ENCODE measurements around the gene DBNL.

DBNL gene

DNA sequence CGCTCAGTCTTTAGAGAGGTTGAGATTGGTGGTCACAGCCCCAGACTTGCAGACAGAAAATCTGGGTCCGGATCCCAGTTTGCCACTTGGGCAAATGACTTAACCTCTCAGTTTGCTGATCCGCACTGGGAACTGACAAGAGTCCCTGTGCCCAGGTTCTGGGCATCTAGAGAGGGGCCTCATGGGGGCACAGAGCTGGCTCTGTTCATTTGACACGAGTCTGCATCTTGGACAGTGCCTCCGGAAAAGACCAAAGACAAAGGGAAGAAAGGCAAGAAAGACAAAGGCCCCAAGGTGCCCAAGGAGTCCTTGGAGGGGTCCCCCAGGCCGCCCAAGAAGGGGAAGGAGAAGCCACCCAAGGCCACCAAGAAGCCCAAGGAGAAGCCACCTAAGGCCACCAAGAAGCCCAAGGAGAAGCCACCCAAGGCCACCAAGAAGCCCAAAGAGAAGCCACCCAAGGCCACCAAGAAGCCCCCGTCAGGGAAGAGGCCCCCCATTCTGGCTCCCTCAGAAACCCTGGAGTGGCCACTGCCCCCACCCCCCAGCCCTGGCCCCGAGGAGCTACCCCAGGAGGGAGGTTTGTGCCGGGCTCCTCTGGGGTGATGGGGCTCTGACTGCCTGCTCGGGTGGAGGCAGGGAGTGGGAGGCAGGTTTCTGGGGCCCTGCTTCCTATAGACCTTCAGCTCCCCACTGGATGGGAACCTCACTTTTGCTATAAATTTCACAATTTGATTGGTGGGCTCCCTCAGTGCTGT lies 62.0 kb downstream of the DBNL start:
- no peak for DNase-seq (ENCODE audit: low spot score)
- TF ChIP-seq, protein P1, sequence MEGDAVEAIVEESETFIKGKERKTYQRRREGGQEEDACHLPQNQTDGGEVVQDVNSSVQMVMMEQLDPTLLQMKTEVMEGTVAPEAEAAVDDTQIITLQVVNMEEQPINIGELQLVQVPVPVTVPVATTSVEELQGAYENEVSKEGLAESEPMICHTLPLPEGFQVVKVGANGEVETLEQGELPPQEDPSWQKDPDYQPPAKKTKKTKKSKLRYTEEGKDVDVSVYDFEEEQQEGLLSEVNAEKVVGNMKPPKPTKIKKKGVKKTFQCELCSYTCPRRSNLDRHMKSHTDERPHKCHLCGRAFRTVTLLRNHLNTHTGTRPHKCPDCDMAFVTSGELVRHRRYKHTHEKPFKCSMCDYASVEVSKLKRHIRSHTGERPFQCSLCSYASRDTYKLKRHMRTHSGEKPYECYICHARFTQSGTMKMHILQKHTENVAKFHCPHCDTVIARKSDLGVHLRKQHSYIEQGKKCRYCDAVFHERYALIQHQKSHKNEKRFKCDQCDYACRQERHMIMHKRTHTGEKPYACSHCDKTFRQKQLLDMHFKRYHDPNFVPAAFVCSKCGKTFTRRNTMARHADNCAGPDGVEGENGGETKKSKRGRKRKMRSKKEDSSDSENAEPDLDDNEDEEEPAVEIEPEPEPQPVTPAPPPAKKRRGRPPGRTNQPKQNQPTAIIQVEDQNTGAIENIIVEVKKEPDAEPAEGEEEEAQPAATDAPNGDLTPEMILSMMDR (IDR thresholded peaks at IDR 0.05; ENCODE audit: extremely low read depth, missing control alignments) = no peak

DNA sequence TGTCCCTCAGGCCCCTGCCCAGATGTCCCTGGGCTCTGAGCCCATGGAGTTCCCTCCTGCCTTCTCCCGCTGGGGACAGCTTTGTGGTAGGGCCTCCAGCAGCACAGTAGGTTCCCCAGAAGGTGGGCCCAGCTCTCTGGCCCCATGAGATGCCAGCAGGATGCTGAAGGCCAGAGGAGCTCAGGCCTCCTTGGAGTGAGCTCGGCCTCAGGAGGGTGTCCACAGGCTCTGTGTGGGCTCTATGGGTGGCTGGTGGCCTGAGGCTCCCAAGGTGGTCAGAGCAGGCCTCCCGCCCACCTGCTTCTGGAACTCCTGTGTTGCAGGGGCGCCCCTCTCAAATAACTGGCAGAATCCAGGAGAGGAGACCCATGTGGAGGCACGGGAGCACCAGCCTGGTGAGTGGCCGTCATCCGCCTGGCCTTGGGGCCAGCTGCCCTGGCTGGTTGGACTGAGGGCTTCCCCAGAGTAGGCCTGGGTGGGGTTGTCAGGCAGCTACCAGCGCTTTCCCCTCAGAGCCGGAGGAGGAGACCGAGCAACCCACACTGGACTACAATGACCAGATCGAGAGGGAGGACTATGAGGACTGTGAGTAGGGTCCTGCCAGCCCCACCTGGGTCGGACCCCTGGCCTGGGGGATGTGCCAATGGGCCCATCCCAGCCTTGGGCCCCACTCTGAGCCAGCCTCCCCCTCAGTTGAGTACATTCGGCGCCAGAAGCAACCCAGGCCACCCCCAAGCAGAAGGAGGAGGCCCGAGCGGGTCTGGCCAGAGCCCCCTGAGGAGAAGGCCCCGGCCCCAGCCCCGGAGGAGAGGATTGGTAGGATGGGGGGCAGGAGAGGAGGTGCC lies 62.8 kb downstream of the DBNL start:
- TF ChIP-seq, protein P1 (IDR thresholded peaks at IDR 0.05; ENCODE audit: extremely low read depth, missing control alignments) = no peak
- DNase-seq (ENCODE audit: low spot score) = no peak

DNA sequence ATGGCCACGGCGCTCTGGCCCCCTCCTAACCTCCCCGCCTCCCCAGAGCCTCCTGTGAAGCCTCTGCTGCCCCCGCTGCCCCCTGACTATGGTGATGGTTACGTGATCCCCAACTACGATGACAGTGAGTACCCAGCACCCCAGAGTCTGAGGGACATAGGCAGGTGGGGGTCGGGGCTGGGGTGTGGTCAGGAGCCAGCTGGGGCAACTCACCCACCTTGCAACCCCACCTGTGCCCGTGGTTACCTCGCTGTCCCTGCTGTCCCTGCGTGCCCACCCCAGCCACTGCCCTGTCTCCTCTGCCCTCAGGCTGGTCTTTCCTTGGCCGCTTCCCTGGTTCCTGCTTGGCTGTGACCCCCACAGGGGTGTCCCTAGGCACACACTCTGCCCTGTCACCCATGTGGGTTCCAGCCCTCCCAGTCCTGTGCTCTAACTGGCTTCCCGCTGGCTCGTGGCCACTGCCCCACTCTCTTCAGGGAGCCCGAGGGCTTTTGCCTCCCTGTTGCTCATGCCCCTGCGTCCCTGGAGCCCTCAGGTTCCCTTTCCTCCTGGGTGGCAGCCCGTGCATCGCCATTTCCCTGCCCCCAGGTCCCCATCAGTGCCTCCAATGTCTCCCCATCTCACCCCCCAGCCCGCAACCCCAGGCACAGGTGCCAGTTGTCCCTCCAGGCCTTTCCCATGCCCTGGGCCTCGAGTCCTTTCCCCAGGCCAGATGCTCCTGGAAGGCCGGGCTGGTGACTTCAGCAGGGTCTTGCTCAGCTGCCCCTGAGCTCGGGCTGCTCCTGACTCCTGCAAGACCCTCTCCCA lies 63.7 kb downstream of the DBNL start:
- TF ChIP-seq, protein P1 (IDR thresholded peaks at IDR 0.05; ENCODE audit: extremely low read depth, missing control alignments) = no peak

DNA sequence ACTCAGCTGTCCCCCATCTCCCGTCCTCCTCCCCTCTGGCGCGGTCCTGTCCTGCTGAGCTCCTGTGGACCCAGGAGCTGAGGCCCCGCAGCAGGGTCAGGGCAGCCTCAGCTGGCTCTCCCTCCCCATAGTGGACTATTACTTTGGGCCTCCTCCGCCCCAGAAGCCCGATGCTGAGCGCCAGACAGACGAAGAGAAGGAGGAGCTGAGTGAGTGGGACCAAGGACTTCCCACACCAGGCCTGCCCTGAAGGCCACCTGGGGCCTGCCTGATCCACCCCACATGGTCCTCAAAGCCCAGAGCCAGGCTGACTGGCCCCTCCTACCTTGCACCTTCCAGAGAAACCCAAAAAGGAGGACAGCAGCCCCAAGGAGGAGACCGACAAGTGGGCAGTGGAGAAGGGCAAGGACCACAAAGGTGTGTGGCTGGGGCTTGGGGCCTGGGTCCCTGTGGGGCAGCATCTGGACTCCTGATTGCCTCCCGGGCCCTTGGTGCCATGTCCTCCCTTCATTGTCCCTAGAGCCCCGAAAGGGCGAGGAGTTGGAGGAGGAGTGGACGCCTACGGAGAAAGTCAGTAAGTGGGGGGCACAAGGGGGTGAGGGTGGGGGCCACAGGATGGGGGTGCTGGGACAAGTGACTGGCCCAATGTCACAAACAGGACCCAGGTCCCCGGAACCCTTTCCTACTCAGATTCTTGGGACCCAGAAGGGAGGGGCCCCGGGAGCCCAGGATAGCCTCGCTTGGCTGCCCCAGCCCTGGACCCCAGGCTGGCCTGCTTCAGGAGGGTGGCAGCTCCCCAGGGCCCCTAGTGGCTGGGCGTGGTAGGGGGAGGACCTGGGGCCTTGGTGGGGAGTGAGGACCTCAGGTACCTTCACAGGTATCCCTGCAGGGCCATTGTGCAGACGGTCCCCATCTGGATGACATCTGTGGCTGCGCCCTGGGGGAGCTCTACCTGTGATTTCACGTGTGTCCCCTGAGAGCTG lies 64.6 kb downstream of the DBNL start:
- TF ChIP-seq, protein P1 (IDR thresholded peaks at IDR 0.05; ENCODE audit: extremely low read depth, missing control alignments) = no peak
- DNase-seq (ENCODE audit: low spot score) = no peak

More for the DNA sequence above, 63.7 kb downstream of the DBNL start:
- no peak for DNase-seq (ENCODE audit: low spot score)

DNA sequence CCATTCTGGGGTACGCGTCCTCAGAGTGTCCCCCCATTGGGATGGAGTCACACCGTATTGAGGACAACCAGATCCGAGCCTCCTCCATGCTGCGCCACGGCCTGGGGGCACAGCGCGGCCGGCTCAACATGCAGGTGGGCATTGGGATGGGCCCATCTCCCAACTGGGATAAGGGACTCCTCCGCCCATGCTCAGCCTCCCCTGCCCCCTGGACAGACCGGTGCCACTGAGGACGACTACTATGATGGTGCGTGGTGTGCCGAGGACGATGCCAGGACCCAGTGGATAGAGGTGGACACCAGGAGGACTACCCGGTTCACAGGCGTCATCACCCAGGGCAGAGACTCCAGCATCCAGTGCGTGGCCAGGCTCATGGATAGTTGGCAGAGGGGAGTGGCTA lies 65.5 kb downstream of the DBNL start:
- TF ChIP-seq, protein P1 (IDR thresholded peaks at IDR 0.05; ENCODE audit: extremely low read depth, missing control alignments) = no peak
- no peak for DNase-seq (ENCODE audit: low spot score)

DNA sequence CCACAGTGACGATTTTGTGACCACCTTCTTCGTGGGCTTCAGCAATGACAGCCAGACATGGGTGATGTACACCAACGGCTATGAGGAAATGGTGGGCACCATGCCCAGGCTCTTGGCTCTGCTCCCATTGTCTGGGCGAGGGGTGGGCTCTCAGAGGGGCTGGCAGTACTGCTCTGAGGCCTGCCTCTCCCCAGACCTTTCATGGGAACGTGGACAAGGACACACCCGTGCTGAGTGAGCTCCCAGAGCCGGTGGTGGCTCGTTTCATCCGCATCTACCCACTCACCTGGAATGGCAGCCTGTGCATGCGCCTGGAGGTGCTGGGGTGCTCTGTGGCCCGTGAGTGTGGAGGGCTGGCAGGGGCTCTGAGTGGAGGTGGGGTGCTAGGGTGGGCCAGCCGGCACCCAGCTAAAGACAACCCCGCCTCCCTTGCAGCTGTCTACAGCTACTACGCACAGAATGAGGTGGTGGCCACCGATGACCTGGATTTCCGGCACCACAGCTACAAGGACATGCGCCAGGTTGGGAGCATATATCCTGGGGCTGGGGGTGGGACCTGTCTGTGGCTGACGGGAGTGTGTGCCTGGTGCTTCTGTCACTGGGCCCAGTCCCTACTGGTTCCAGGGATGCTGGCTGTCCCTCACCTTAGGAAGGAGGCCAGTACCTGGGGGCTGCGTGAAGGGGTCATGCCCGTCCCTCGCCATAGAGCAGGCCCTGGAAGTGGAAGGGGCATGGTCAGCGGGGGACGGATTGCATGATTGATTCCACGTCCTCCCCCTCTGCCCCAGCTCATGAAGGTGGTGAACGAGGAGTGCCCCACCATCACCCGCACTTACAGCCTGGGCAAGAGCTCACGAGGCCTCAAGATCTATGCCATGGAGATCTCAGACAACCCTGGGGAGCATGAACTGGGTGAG lies 66.5 kb downstream of the DBNL start:
- DNase-seq (ENCODE audit: low spot score) = no peak
- TF ChIP-seq, protein P1 (IDR thresholded peaks at IDR 0.05; ENCODE audit: extremely low read depth, missing control alignments) = no peak
